Measurements from ENCODE around the gene RNF5.

The RNF5 gene

GRCh38 chr6:32195902-32196681 is 17.9 kb downstream of the RNF5 start (continued):
- TF ChIP-seq ZNF521 (tag by site-specific recombination; IDR thresholded peaks at IDR 0.05), result no peak
- no peak for TF ChIP-seq ZNF354C (tag by site-specific recombination; IDR thresholded peaks at IDR 0.05; ENCODE audit: borderline replicate concordance, low read depth)
- peak; percentile 87 for TF ChIP-seq ZFHX2 (tag by site-specific recombination; conservative IDR thresholded peaks at IDR 0.05)
- no peak for TF ChIP-seq GLI2 (tag by site-specific recombination; IDR thresholded peaks at IDR 0.05; ENCODE audit: borderline replicate concordance, low read depth)
- no peak for TF ChIP-seq ZNF658 (tag by site-specific recombination; IDR thresholded peaks at IDR 0.05)
- TF ChIP-seq ZNF391 (tag by site-specific recombination; IDR thresholded peaks at IDR 0.05; ENCODE audit: borderline replicate concordance, low read depth), result 0 out of 2 replicates have a peak, but pooled peaks have one; percentile 54
- no peak for TF ChIP-seq ZNF19 (tag by site-specific recombination; IDR thresholded peaks at IDR 0.05; ENCODE audit: low read depth)
- TF ChIP-seq ZBTB21 (tag by site-specific recombination; IDR thresholded peaks at IDR 0.05), result peak; percentile 87
- 0 out of 2 replicates have a peak, but pooled peaks have one; percentile 21 for TF ChIP-seq ZNF18 (tag by site-specific recombination; IDR thresholded peaks at IDR 0.05)
- TF ChIP-seq YY2 (tag by site-specific recombination; IDR thresholded peaks at IDR 0.05), result no peak
- TF ChIP-seq ZNF280D (tag by site-specific recombination; IDR thresholded peaks at IDR 0.05), result no peak
- no peak for TF ChIP-seq ZNF776 (tag by site-specific recombination; IDR thresholded peaks at IDR 0.05; ENCODE audit: borderline replicate concordance)
- TF ChIP-seq KLF9 (tag by site-specific recombination; IDR thresholded peaks at IDR 0.05; ENCODE audit: low read depth), result peak; percentile 93
- TF ChIP-seq ZNF670 (tag by site-specific recombination; IDR thresholded peaks at IDR 0.05; ENCODE audit: low read depth), result no peak
- peak; percentile 52 for TF ChIP-seq HIC1 (tag by site-specific recombination; IDR thresholded peaks at IDR 0.05)
- peak; percentile 33 for TF ChIP-seq REST (tag by site-specific recombination; IDR thresholded peaks at IDR 0.05)
- peak; percentile 81; the same call in 1 of the 2 replicates for TF ChIP-seq ZBTB48 (tag by site-specific recombination; IDR thresholded peaks at IDR 0.05)
- peak; percentile 65; the same call in 1 of the 2 replicates for TF ChIP-seq ZBTB10 (tag by site-specific recombination; IDR thresholded peaks at IDR 0.05)
- TF ChIP-seq ZNF514 (tag by site-specific recombination; IDR thresholded peaks at IDR 0.05), result no peak
- TF ChIP-seq KLF8 (tag by site-specific recombination; IDR thresholded peaks at IDR 0.05), result peak; percentile 76
- no peak; the same call in 1 of the 2 replicates for TF ChIP-seq ZNF785 (tag by site-specific recombination; IDR thresholded peaks at IDR 0.05)
- no peak for TF ChIP-seq ZNF221 (tag by site-specific recombination; IDR thresholded peaks at IDR 0.05; ENCODE audit: borderline replicate concordance)
- peak; percentile 68 for TF ChIP-seq WT1 (tag by site-specific recombination; IDR thresholded peaks at IDR 0.05)
- TF ChIP-seq ZNF394 (tag by site-specific recombination; IDR thresholded peaks at IDR 0.05; ENCODE audit: borderline replicate concordance), result peak; percentile 82; the same call in 1 of the 2 replicates

Measured in HEK293 (cell line).